Right atrium auricular region (tissue), 2 donors: Measurements from ENCODE around the gene SYNJ2. TPM values are rescaled to one million over a fixed set of nuclear protein-coding genes. Genes with fewer than 3 reads are reported as not detected.
A peak's percentile ranks its signal among the peaks of the same experiment; 100 is the strongest.

Source experiments
- DNase-seq: peaks from one replicate; pipeline ENCODE4 v3.0.0-alpha.2; 2019; ENCODE audit warnings: low spot score
- H3K27ac ChIP-seq, 2 donors: fragments of 200-600 bp; sonication (generic); 1 replicate in 1 of 2; 2 replicates in 1 of 2; pipeline ENCODE4 v1.5.1; 2016 to 2019
- H3K27me3 ChIP-seq, 2 donors: fragments of 200-600 bp; sonication (generic); one replicate each; pipeline versions ENCODE4 v1.5.1 to v1.6.0; 2017 to 2019
- H3K36me3 ChIP-seq: fragments of 200-600 bp; sonication (generic); one replicate; pipeline ENCODE4 v1.5.1; 2016
- H3K4me1 ChIP-seq, 2 donors: fragments of 200-600 bp; sonication (generic); one replicate each; pipeline versions ENCODE4 v1.5.1 to v1.6.0; 2017 to 2019
- H3K4me3 ChIP-seq, 2 donors: fragments of 200-600 bp; sonication (generic); 1 replicate in 1 of 2; 2 replicates in 1 of 2; pipeline ENCODE4 v1.5.1; 2017 to 2019; ENCODE audit warnings: mild to moderate bottlenecking in 1 of 2, moderate library complexity in 1 of 2
- H3K9me3 ChIP-seq, 2 donors: fragments of 200-600 bp; sonication (generic); one replicate each; pipeline ENCODE4 v1.5.1; 2019
- total RNA-seq, 2 donors: library from RNA; depleted of rRNA; stranded (reverse); fragments of >200 nt; gene quantifications; one replicate each; pipeline ENCODE4 v1.1.0, GENCODE V29; 2016
- TF ChIP-seq, protein P1 (sequence below), 2 donors: fragments of 200-600 bp; sonication (generic); IDR thresholded peaks; one replicate each; pipeline ENCODE4 v1.5.1; 2019; ENCODE audit warnings: antibody characterized with exemption in 2 of 2

The SYNJ2 gene
- total RNA-seq, 2 donors from 2014 or later = 10.1 to 20.0 TPM

DNA sequence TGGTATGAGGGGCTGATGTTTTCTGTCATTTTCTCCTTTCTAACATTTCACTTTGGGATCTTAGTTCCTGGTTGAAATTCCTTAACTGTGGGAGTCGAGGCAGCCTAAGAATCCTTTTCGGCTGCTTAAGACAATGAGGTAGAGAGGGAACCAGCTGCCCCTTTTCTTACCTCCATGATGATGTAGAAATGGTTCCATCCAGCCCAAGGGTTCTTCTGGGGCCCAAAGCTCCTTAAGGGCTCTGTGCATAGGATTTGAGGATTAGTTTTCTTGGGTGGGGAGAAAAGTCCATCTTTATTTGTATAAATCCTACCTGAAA lies 33.5 kb downstream of the SYNJ2 start:
- Histone ChIP-seq H3K4me1 (peaks cover 0 to 35% of the 10 kb centered on the region in 2 donors), H3K27me3 (no peaks in the 10 kb centered on the region), H3K36me3 (no peaks in the 10 kb centered on the region), H3K9me3 (no peaks in the 10 kb centered on the region), H3K4me3 (no peak overlapping the region), H3K27ac (no peak overlapping the region)
- no peak for DNase-seq
- TF ChIP-seq, protein P1, sequence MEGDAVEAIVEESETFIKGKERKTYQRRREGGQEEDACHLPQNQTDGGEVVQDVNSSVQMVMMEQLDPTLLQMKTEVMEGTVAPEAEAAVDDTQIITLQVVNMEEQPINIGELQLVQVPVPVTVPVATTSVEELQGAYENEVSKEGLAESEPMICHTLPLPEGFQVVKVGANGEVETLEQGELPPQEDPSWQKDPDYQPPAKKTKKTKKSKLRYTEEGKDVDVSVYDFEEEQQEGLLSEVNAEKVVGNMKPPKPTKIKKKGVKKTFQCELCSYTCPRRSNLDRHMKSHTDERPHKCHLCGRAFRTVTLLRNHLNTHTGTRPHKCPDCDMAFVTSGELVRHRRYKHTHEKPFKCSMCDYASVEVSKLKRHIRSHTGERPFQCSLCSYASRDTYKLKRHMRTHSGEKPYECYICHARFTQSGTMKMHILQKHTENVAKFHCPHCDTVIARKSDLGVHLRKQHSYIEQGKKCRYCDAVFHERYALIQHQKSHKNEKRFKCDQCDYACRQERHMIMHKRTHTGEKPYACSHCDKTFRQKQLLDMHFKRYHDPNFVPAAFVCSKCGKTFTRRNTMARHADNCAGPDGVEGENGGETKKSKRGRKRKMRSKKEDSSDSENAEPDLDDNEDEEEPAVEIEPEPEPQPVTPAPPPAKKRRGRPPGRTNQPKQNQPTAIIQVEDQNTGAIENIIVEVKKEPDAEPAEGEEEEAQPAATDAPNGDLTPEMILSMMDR (IDR thresholded peaks at IDR 0.05) = no peak

DNA sequence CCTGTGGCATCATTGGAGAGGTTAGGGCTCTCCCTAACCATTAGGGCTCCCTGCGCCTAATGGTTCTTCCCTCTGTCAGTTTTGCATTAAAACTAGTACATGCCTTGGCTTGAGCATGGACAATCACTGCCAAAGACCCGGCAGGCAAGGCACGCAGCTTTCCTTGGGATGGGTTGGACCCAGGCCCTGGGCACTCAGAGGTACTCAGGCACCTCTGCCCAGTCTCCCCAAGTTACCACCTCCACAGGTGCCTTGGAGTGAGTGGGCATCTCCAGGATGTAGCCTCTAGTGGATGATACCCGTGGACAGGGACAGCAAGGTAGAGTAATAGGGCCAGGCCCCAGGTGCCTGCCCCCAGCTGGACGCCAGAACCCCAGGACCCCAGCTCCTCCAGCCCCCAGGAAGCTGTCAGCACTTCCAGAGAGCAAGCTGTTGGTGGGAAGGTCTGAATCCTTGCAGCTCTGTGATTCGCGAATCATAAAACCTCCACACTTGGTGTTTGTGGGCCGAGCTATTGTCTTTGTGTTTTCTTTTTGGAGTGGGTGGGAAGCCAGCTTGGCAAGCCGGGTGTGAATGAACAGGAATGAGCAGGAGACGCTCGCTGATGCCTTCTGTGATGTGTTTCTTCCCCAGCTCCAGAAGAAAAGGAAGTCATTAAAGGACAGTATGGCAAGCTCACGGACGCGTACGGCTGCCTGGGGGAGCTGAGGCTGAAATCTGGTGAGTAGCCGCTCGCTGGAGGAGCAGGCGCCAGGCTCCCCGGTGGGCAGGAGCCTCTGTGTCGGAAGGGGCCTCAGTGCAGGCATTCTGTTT lies 35.1 kb downstream of the SYNJ2 start:
- H3K9me3 ChIP-seq = no peaks in the 10 kb centered on the region
- no peak overlapping the region for H3K4me3 ChIP-seq
- H3K36me3 ChIP-seq = no peaks in the 10 kb centered on the region
- TF ChIP-seq, protein P1 (IDR thresholded peaks at IDR 0.05) = no peak
- H3K4me1 ChIP-seq = peaks cover 0 to 28% of the 10 kb centered on the region in 2 donors
- H3K27ac ChIP-seq = peak overlapping the region in 1 of 2 donors; percentile 22
- H3K27me3 ChIP-seq = no peaks in the 10 kb centered on the region
- DNase-seq = no peak

DNA sequence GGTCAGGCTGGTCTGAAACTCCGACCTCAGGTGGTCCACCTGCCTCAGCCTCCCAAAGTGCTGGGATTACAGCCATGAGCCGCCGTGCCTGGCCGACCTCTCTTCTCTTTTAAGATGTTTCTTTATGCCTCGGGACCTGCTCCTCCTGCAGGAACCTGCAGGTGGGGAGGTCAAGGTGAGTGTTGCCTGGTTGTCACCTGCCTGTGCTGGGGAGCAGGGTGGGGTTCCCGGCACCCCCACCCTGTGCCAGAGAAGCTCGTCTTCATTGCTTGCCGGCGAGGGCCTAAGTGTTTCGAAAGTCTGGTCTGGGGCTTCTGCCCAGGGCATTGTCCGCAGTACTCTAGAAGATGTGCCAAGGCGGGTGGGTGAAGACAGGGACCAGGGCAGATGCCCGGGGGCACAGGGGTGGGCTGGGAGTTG lies 36.0 kb downstream of the SYNJ2 start:
- Histone ChIP-seq H3K27me3 (no peaks in the 10 kb centered on the region), H3K9me3 (no peaks in the 10 kb centered on the region), H3K36me3 (no peaks in the 10 kb centered on the region), H3K27ac (peak overlapping the region; percentile 8 to 15), H3K4me3 (no peak overlapping the region), H3K4me1 (peaks cover 0 to 24% of the 10 kb centered on the region in 2 donors)
- TF ChIP-seq, protein P1 (IDR thresholded peaks at IDR 0.05) = no peak
- DNase-seq = no peak

DNA sequence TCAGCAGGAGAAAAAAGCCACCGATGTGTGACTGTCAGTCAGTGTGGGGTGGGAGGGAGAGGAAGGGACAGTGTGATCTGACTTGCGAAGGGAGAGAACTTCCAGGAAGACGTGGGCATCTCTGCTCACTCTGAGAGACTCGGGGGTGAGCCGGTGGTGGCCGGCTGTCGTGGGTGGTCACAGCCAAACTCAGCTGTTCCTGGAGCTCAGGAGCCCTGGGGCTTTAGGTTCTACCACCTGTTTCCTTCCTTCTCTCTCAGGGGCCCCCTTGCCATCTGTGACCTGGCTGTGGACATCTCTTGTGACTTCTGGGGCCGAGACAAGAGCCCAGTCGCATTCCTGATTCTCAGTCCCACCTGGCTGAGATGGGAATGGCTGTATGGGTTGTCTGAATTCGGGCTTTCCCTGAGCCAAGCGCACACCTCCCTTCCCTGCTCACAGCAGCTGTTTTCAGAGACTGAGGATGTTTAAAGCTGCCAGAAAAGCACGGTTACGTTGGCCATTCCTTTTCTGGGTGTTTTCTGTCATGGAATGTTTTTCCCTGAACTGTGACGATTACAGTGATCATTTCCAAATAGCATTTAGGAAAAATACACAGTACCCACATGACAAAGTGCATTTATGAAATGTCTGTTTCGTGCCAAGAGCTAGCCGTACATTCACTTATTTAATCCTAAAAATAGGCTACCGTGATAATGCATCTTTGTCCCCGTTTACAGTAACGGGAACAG lies 36.5 kb downstream of the SYNJ2 start:
- peak overlapping the region; percentile 15 to 40 for H3K27ac ChIP-seq
- TF ChIP-seq, protein P1 (IDR thresholded peaks at IDR 0.05) = no peak
- H3K4me3 ChIP-seq = no peak overlapping the region
- H3K4me1 ChIP-seq = peaks cover 0 to 24% of the 10 kb centered on the region in 2 donors
- H3K27me3 ChIP-seq = no peaks in the 10 kb centered on the region
- no peaks in the 10 kb centered on the region for H3K9me3 ChIP-seq
- H3K36me3 ChIP-seq = no peaks in the 10 kb centered on the region
- no peak for DNase-seq

DNA sequence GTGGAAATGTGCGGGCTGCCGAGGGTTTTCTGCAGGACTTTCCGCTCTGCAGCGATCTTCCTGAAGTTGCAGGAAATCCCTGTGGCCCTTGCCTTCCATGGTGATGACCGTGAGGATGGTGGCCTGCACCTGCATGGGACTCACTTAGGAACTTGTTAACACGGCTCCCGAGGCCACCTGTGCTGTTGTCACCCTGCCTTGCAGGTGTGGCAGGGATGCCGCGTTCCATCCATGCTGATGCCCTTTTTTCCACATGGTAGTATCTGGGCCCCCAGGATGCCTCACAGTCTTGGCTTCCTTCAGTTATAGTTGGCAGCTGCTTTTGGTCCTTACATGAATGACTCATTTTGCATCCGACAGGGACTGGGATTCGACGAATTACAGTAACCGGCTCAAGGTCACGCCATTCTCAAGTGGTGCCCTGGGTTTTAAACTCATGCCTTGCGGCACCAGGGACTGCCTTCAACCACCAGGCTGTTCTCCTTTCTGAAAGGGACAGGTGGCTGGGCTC lies 37.2 kb downstream of the SYNJ2 start:
- Histone ChIP-seq H3K4me1 (peaks cover 0 to 24% of the 10 kb centered on the region in 2 donors), H3K27ac (peak overlapping the region; percentile 40 to 48), H3K9me3 (no peaks in the 10 kb centered on the region), H3K36me3 (no peaks in the 10 kb centered on the region), H3K27me3 (no peaks in the 10 kb centered on the region), H3K4me3 (no peak overlapping the region)
- TF ChIP-seq, protein P1 (IDR thresholded peaks at IDR 0.05) = no peak
- no peak for DNase-seq
